Effector memory CD8-positive, alpha-beta T cell (primary cell): ENCODE results near the gene ARL9.

ENCODE experiments used
- ATAC-seq: fragments of 150-1000 bp; cut with Tn5 transposase; replicated peaks from 2 replicates; pipeline ENCODE4 v1.10.0; 2021; ENCODE audit warnings: mild to moderate bottlenecking, moderate library complexity
- DNase-seq, 3 experiments: peaks; one replicate each; pipeline ENCODE4 v3.0.0; 2021
- H3K27ac Mint-ChIP-seq, 2 donors: one replicate each; pipeline ENCODE4 v1.8.0; 2022; ENCODE audit warnings: mild to moderate bottlenecking in 2 of 2, mixed read lengths in 2 of 2, moderate library complexity in 2 of 2
- H3K27me3 Mint-ChIP-seq, 2 donors: one replicate each; pipeline ENCODE4 v1.8.0; 2022; ENCODE audit warnings: mixed read lengths in 2 of 2
- H3K36me3 Mint-ChIP-seq: one replicate; pipeline ENCODE4 v1.8.0; 2022; ENCODE audit warnings: mild to moderate bottlenecking, moderate library complexity, mixed read lengths; ENCODE audit not compliant: insufficient read depth
- H3K4me1 Mint-ChIP-seq, 2 donors: one replicate each; pipeline ENCODE4 v1.8.0; 2022; ENCODE audit warnings: low read depth in 2 of 2, mixed read lengths in 2 of 2
- H3K4me3 Mint-ChIP-seq, 2 donors: one replicate each; pipeline ENCODE4 v1.8.0; 2022; ENCODE audit warnings: mild to moderate bottlenecking in 2 of 2, mixed read lengths in 2 of 2, moderate library complexity in 2 of 2
- H3K9me3 Mint-ChIP-seq, 2 donors: one replicate each; pipeline ENCODE4 v1.8.0; 2022; ENCODE audit warnings: mixed read lengths in 2 of 2

The ARL9 gene

DNA sequence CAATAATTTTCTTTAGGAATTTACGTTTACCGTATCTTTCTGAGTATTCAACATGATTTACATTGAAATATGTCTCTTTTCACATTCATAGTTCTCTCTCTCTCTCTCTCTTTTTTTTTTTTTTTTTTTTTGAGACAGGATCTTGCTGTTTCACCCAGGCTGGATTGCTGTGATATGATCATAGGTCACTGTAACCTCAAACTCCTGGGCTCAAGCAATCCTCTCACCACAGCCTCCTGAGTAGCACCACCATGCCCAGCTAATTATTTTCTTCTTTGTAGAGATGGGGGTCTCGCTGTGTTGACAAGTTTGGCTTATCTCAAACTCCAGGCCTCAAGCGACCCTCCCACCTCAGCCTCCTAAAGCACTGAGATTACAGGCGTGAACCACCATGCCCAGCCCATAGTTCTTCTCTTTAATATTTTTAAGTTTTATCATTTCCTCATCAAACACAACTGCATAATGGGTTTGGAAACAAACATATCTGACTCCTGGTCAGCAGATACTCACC is 28.3 kb upstream of the ARL9 start:
- Mint-ChIP-seq H3K36me3 (peaks cover 99% of the 10 kb centered on the region), H3K4me3 (no peak overlapping the region), H3K27ac (peak overlapping the region in 1 of 2 donors; percentile 62)

DNA sequence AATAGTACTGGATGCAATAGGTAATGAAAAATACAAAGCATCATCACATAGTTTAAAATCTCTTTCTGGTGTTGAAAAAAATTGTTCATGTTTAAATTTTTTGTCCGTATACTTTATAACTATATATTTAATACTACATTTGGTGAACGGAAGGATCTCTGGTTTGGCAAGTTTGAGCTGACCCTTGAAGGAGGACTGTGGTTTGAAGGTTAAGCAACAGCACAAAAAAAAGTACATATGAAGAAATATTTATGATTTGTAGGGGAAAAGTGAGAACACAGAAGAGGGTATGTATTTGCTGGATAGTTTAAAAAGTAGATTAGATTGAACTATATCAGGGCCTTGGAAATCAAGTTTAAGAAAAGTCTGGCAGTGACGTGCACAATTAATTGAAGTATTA is 24.9 kb upstream of the ARL9 start:
- no peaks in the 10 kb centered on the region for H3K27me3 Mint-ChIP-seq
- ATAC-seq: no peak
- peaks cover 95% of the 10 kb centered on the region for H3K36me3 Mint-ChIP-seq

More for the DNA sequence above, 28.3 kb upstream of the ARL9 start:
- H3K4me1 Mint-ChIP-seq: no peaks in the 10 kb centered on the region
- no peak for ATAC-seq
- DNase-seq: no peak
- H3K27me3 Mint-ChIP-seq: no peaks in the 10 kb centered on the region
- no peaks in the 10 kb centered on the region for H3K9me3 Mint-ChIP-seq

GRCh38 chr4:56496241-56496640 is 9.3 kb upstream of the ARL9 start:
- Mint-ChIP-seq H3K27ac (no peak overlapping the region), H3K9me3 (no peaks in the 10 kb centered on the region), H3K27me3 (no peaks in the 10 kb centered on the region), H3K4me1 (peaks cover 0 to 3% of the 10 kb centered on the region in 2 donors), H3K4me3 (no peak overlapping the region), H3K36me3 (peaks cover 74% of the 10 kb centered on the region)
- no peak for DNase-seq
- no peak for ATAC-seq

More for the DNA sequence above, 24.9 kb upstream of the ARL9 start:
- no peak overlapping the region for H3K4me3 Mint-ChIP-seq
- no peaks in the 10 kb centered on the region for H3K9me3 Mint-ChIP-seq
- H3K27ac Mint-ChIP-seq: no peak overlapping the region
- no peak for DNase-seq
- no peaks in the 10 kb centered on the region for H3K4me1 Mint-ChIP-seq

- no peak overlapping the region for H3K4me3 Mint-ChIP-seq
- H3K27me3 Mint-ChIP-seq: peaks cover 0 to 8% of the 10 kb centered on the region in 2 donors
- ATAC-seq (no peak), DNase-seq (no peak)
- no peaks in the 10 kb centered on the region for H3K36me3 Mint-ChIP-seq
- no peak overlapping the region for H3K27ac Mint-ChIP-seq
- peaks cover 3 to 9% of the 10 kb centered on the region in 2 donors for H3K4me1 Mint-ChIP-seq
- no peaks in the 10 kb centered on the region for H3K9me3 Mint-ChIP-seq
These were observed 5.5 kb downstream of the ARL9 start for GRCh38 chr4:56511098-56511497.

DNA sequence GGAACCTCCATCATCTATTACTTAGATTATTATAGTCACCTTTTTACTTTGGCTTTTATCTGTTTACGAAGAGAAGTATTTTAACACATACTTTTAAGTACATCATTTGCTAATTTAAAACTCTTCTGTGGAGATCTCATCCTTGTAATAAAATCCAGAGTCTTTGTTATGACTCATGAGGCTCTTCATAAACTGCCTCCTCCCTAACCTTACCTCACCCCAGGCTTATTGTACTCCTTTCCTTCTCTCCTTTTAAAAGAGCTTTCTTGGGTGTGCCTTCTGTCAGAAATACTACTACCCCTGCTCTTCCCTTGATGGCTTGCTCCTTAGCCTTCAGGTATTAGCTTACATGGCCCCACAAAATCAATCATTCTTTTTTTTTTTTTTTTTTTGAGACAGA is 6.6 kb downstream of the ARL9 start:
- H3K27ac Mint-ChIP-seq: no peak overlapping the region
- peaks cover 0 to 4% of the 10 kb centered on the region in 2 donors for H3K4me1 Mint-ChIP-seq
- DNase-seq: no peak
- no peak overlapping the region for H3K4me3 Mint-ChIP-seq
- H3K27me3 Mint-ChIP-seq: peaks cover 0 to 8% of the 10 kb centered on the region in 2 donors
- ATAC-seq: no peak
- no peaks in the 10 kb centered on the region for H3K9me3 Mint-ChIP-seq
- H3K36me3 Mint-ChIP-seq: no peaks in the 10 kb centered on the region

DNA sequence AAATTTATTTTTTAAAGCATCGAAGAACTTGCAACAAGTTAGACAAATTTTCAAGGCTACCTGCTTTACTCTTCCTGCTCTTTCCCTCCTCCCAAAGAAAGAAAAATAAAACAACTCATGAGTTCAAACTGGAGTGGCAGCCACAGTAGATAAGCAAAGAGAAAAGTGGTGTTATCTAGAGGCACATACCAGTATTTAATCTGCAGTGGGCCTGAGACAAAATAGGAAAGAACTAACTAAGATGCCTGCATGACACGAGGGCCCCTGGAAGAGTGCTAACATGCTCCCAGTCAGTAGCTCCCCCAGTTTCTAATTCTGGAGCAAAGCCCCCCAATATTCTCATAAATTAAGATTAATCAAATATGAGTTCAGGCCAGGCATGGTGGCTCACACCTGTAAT is 7.9 kb downstream of the ARL9 start:
- peaks cover 0 to 4% of the 10 kb centered on the region in 2 donors for H3K4me1 Mint-ChIP-seq
- H3K27ac Mint-ChIP-seq: no peak overlapping the region
- H3K9me3 Mint-ChIP-seq: no peaks in the 10 kb centered on the region
- H3K27me3 Mint-ChIP-seq: peaks cover 0 to 8% of the 10 kb centered on the region in 2 donors
- DNase-seq (no peak), ATAC-seq (no peak)
- H3K4me3 Mint-ChIP-seq: no peak overlapping the region
- H3K36me3 Mint-ChIP-seq: no peaks in the 10 kb centered on the region

- H3K4me3 Mint-ChIP-seq: no peak overlapping the region
- H3K27ac Mint-ChIP-seq: no peak overlapping the region
- no peaks in the 10 kb centered on the region for H3K27me3 Mint-ChIP-seq
- H3K4me1 Mint-ChIP-seq: no peaks in the 10 kb centered on the region
- ATAC-seq (peak; percentile 96), DNase-seq (peak; percentile 54 to 72 (median 66))
- no peaks in the 10 kb centered on the region for H3K36me3 Mint-ChIP-seq
- H3K9me3 Mint-ChIP-seq: no peaks in the 10 kb centered on the region
These were observed 24.9 kb downstream of the ARL9 start for GRCh38 chr4:56530269-56531148.

GRCh38 chr4:56531149-56531770 is 25.7 kb downstream of the ARL9 start:
- ATAC-seq (no peak), DNase-seq (no peak)
- no peak overlapping the region for H3K27ac Mint-ChIP-seq

DNA sequence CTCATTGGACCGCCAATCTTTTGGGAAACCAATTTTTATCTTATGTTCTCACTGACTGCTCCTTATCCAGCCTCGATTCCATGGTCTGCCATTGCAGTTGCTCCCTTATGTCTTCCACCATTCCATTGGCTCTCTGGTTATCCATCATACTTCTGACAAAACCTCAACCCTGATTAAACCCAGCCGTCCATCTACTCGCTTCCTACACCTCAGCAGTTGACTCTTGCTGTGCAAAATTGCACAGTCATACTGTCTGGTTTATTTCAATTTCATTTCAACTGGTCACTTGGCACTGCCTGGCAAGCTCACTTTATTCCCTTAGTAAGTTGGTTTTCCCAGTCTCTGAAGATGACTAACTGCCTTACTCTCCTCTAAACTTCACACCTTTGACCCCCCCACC is 26.2 kb downstream of the ARL9 start:
- H3K4me3 Mint-ChIP-seq: no peak overlapping the region
- H3K4me1 Mint-ChIP-seq: no peaks in the 10 kb centered on the region
- H3K27ac Mint-ChIP-seq: no peak overlapping the region
- H3K36me3 Mint-ChIP-seq: no peaks in the 10 kb centered on the region
- no peaks in the 10 kb centered on the region for H3K9me3 Mint-ChIP-seq
- no peak for ATAC-seq
- peaks cover 1 to 6% of the 10 kb centered on the region in 2 donors for H3K27me3 Mint-ChIP-seq
- DNase-seq: no peak

More at GRCh38 chr4:56531149-56531770, 25.7 kb downstream of the ARL9 start:
- Mint-ChIP-seq H3K27me3 (peaks cover 0 to 4% of the 10 kb centered on the region in 2 donors), H3K36me3 (no peaks in the 10 kb centered on the region), H3K9me3 (no peaks in the 10 kb centered on the region), H3K4me1 (no peaks in the 10 kb centered on the region), H3K4me3 (no peak overlapping the region)

- Mint-ChIP-seq H3K9me3 (no peaks in the 10 kb centered on the region), H3K27ac (no peak overlapping the region), H3K36me3 (no peaks in the 10 kb centered on the region), H3K4me3 (no peak overlapping the region), H3K4me1 (no peaks in the 10 kb centered on the region), H3K27me3 (peaks cover 6 to 10% of the 10 kb centered on the region in 2 donors)
- DNase-seq (no peak), ATAC-seq (no peak)
These were observed 26.6 kb downstream of the ARL9 start for GRCh38 chr4:56532239-56532638.

- ATAC-seq: no peak
- no peak overlapping the region for H3K27ac Mint-ChIP-seq
These were observed 30.3 kb downstream of the ARL9 start for GRCh38 chr4:56535915-56536314.

GRCh38 chr4:56537147-56537546 is 31.6 kb downstream of the ARL9 start:
- H3K9me3 Mint-ChIP-seq: no peaks in the 10 kb centered on the region
- no peaks in the 10 kb centered on the region for H3K4me1 Mint-ChIP-seq
- no peak for ATAC-seq
- DNase-seq: no peak
- H3K36me3 Mint-ChIP-seq: no peaks in the 10 kb centered on the region
- no peak overlapping the region for H3K27ac Mint-ChIP-seq
- H3K4me3 Mint-ChIP-seq: no peak overlapping the region
- peaks cover 21 to 34% of the 10 kb centered on the region in 2 donors for H3K27me3 Mint-ChIP-seq

More at GRCh38 chr4:56535915-56536314, 30.3 kb downstream of the ARL9 start:
- Mint-ChIP-seq H3K4me1 (no peaks in the 10 kb centered on the region), H3K27me3 (peaks cover 16 to 28% of the 10 kb centered on the region in 2 donors), H3K9me3 (no peaks in the 10 kb centered on the region), H3K36me3 (no peaks in the 10 kb centered on the region), H3K4me3 (no peak overlapping the region)
- DNase-seq: no peak

DNA sequence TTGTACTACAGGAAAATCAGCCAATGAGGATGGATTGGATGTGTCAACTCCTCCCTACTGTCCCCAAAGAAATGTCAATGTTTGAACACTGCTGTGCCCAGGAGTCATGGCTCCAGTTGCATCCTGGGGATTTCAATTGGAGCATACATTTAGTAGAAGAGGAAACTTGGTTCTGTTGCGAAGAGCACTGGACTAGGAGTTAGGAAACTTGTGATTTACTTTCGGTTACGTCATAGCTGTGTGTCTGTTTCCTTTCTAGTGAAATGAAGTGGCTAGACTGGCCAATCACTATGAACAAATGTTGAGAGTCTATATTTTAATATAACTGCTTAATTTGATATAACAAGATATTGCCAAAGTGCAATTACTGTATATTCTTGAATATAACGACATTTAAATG is 35.2 kb downstream of the ARL9 start:
- Mint-ChIP-seq H3K9me3 (no peaks in the 10 kb centered on the region), H3K27me3 (peaks cover 29 to 46% of the 10 kb centered on the region in 2 donors), H3K4me3 (no peak overlapping the region), H3K4me1 (peaks cover 3 to 8% of the 10 kb centered on the region in 2 donors), H3K36me3 (peaks cover 4% of the 10 kb centered on the region), H3K27ac (no peak overlapping the region)
- ATAC-seq (no peak), DNase-seq (no peak)
